Activated T-helper 1 cell treated with anti-CD3 and anti-CD28 coated beads, Interleukin-2, amount 50 U/mL, for 16 hours (primary cell): ENCODE results near the gene ASPSCR1.

Experiments
- DNase-seq, 2 donors: peaks; one replicate each; pipeline ENCODE4 v3.0.0-alpha.2; 2020; ENCODE audit warnings: low read depth in 1 of 2, low spot score in 1 of 2

Gene ASPSCR1

GRCh38 chr17:82054351-82055022, 77.1 kb downstream of the ASPSCR1 start:
- DNase-seq: no peak

DNA sequence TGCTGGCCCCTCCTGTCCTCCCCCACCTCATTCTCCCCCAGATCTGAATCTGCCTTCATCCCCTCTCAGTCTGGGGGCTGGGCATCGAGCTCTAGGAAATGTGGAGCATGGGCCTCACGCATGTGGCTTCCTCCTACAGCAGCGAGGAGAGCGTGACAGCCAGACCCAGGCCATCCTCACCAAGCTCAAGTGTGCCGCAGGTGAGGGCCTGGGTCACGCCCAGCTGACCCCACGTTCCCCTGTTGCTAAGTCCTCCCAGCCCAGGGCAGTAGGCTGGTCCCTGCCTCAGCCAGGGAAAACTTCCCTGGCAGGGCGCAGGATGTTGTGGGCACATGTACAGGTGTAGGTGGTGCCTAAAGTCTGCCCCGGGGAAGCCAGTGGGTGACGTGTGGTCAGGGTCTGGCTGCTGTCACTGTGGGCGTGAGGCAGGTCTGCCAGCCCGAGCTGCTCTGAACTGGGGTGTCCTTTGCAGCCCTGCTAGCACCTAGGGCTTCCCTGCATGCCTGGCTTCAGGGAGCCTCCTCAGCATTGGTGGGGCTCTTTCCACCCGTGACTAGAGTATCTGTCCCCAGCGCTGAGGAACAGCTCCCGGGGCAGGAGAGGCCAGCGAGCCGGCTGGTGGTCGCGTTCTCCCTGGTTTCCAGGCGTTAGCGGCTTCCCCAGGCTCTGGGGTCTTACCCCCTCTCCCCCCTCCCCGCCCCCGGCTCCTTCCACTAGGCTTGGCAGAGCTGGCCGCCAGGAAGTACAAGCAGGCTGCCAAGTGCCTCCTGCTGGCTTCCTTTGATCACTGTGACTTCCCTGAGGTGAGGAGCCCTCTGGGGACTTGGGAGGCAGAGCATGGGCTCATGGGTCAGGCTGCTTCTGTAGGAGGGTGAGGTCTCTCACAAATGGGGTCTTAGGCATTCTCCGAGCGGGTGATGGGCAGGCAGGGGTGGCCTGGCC, 77.9 kb downstream of the ASPSCR1 start:
- no peak for DNase-seq

DNA sequence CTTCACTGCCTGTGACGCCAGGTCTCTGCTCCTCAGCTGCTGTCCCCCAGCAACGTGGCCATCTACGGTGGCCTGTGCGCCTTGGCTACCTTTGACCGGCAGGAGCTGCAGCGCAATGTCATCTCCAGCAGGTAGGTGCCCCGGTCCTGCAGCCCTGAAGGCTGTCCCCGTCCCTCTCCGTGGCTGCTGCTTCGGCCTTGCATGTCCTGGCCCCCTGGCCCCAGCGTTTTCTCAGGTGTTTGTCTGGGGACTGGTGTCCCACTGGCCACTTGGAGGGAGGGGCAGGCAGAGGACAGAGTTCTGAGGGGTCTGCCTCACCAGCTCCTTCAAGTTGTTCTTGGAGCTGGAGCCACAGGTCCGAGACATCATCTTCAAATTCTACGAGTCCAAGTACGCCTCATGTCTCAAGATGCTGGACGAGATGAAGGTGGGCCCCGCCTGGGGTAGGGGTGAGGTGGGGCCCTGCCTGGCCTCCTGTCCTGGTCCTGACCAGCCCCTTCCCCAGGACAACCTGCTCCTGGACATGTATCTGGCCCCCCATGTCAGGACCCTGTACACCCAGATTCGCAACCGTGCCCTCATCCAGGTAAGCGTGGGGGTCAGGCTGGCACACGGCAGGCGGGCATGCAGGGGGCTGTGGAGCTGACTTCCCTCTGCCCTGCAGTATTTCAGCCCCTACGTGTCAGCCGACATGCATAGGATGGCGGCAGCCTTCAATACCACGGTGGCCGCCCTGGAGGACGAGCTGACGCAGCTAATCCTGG, 78.7 kb downstream of the ASPSCR1 start:
- no peak for DNase-seq

DNA sequence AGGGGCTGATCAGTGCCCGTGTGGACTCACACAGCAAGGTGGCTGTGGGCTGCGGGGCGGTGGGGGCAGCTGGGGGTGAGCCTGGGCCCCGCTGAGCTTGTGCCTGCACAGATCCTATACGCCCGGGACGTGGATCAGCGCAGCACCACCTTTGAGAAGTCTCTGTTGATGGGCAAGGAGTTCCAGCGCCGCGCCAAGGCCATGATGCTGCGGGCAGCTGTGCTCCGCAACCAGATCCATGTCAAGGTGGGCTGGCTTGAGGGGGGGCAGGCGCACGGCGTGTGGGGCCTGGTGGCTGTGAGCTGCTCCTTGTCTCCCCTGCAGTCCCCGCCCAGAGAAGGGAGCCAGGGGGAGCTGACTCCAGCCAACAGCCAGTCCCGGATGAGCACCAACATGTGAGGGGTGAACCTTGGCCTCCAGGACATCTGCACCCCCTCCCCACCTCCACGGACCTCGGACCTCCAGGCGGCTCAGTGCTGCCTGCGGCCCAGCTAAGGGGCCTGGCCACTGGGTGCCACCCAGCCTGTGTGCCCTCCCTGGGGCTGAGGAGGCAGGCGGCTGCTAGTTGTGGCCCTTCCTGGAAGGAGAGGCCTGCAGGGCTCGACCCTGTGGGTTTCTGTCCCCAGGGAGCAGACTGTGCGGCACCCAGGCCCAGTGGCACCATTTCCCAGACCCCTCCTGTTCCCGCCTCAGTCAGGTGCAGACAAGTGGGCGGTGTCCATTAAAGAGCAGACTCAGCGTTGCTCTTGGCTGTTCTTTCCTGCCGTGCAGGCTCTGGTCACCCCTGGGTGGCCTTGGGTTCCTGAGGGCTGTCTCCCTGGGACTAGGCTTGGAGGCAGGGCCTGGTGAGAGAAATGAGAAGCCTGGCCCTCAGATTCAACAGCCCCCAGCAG, 79.5 kb downstream of the ASPSCR1 start:
- DNase-seq: no peak

GRCh38 chr17:82058230-82058854, 80.9 kb downstream of the ASPSCR1 start:
- no peak for DNase-seq

DNA sequence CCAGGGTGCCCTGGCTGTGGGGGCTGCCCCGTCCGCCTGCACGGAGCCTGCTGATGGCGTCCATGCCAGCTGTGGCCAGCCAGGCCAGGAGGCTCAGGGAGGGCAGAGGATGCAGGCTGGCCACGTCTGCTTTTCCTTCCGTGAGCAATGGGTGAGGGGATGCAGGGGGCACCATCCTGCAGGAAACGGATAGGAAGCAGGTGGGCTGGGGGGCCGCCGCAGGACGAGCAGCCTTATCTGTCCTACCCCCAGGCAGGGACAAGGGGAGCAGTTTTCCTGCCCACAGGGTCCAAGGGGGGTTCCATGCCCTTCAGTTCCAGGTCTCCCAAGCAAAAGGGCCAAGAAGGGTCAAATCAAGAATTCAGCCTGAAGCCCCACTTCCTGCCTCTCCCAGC, 81.4 kb downstream of the ASPSCR1 start:
- DNase-seq: no peak

DNA sequence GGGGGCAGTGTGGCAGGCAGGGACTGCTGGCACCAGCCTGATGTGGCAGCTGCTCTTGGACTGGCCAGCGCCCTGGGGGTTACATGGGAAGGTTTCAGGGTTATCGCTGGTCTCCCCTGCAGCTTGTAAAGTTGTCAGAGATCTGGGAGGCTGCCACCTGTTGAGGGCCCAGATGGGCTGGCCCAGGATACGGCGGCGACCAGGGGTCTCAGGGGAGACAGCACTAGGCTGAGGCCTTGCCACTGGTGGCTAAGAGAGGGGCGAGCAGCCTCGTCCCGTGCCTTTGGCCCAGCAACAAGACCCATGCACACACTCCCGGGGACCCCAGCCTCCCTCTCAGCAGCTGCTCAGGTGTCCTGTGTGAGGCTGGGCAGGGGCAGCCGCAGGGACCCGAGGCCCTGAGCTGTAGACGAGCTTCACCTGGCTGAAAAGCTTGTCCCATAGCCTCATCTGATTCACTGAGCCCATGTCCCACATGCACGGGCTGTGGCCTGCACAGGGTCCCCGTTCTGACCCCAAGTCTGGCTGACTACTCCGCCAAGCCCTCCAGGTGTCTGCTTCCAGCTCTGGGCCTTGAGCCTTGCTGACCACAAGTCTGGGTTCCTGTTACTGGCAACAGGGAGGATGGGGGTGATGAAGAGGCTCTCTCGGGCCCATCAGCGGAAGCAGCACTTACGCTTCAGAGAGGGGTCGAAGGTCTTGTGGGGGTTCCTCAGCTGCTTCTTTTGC, 82.0 kb downstream of the ASPSCR1 start:
- no peak for DNase-seq

DNA sequence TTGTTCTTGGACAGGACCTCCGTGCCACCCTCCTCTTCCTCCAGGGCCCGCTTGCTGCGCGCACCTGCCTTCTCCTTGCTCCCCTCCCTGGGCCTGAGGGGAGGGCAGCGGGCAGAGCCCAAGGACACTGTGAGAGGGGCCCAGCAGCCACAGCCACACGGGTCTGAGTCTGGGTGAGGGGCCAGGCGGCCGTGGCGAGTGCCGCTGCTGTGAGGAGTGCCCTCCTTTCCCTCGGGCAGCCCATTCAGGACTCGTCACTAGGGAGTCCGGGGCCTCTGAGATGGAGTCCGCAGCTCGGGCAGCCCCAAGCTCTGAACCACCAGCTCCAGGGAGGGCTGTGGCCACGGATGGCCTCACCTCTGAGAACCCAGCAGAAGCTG, 82.6 kb downstream of the ASPSCR1 start:
- DNase-seq: no peak

DNA sequence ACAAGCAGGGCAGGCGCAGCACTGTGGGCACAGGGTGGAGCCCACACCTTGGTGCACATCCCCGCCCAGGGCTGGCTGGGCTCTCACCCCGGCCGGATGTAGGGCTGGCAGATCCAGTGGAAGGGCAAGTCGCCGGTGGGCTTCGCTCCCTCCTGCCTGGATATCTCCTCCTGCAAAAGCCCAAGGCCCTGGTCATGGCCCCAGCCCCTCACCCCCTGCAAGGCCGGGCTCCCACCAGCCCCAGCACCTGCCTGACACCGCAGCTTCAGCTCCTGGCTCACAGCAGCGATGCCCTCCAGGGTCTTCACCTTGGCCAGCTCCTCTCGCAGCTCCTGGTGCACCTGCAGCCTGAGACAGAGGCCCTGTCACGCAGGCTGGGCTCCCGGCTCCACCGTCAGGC, 83.2 kb downstream of the ASPSCR1 start:
- no peak for DNase-seq

DNA sequence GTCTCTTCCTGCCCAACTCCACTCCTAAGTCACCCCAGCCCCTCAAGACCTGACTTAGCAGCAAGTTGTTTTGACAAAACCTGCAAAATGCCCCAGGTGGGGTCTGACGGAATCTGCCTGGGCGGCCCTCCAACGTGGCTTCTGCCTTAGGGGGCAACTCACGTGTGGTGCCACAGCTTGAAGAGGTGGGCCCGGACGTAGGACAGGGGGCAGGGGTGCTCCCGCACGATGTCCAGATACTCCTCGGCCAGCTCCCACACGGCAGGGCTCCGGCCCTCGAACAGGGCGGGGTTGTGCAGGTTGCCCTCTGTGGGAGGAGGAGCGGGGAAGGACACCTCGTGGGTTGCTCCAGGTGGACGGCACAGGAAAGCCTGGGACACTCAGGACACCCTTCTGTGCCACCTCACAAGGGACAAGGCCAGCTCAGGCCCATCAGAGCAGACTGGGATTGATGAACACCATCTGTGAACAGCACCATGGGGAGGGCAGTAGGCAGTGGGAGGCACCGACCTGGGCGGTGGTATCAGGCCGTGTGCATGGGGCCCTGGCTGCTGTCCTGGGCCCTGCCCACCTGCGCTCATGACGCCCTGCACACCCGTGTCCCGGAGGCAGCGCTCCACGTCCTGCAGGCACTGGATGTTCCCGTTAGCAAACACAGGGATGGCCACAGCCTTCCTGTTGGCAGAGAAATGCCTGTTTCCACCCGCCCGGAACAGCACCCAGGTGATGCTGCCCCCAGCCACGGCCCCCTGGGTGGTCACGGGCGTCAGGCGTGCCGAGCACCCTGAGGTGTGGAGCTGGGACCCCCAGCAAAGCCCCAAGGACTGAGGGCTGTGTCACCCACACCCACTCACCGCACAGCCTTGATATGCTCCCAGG, 83.9 kb downstream of the ASPSCR1 start:
- no peak for DNase-seq

DNA sequence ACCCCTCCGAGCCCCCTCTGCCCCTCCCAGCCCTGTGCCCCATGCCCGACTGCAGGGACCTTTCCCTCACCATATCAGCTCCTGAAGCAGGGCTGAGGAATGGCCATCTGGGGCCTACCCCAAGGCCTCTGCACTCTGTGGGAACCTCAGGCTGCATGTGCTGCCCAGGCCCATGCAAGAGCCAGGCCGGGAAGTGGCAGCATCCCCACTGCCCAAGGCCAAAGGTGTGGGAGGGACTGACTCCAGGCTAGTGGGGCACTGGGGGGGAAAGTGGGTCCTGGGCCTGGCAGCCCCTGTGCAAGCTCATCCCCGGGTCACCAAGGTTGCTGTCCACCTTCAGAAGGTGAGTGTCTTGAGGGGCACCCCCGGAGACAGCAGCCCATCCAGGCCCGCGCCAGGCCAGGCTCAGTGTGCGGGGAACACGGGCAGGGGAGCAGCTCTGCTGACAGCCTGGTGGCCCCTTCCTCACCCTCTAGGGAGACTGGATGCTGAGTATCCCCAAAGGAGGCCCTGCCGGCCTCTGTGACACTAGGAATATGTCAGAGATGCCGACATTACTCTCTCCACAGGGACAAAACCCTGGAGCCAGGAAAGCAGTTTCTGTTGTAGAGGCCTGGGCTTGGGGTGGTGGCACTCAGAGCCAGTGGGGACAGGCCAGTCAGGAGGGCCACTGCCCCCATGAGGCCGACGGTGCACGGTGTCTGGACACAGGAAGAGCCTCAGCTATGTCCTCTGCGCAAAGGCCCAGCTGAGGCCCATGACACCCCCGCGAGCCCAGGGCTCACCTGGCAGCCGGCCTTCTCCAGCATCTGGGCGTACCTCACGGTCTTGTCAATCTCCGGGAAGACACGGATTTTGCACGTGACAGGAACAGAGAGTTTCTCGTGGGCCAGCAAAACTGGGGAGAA, 84.9 kb downstream of the ASPSCR1 start:
- no peak for DNase-seq

GRCh38 chr17:82062984-82063368, 85.5 kb downstream of the ASPSCR1 start:
- no peak for DNase-seq

GRCh38 chr17:82063424-82064415, 86.3 kb downstream of the ASPSCR1 start:
- DNase-seq: no peak

- DNase-seq: no peak
Observed at GRCh38 chr17:82064433-82065192, 87.2 kb downstream of the ASPSCR1 start.

GRCh38 chr17:82065193-82065637, 87.8 kb downstream of the ASPSCR1 start:
- DNase-seq: no peak
